IPS-18c (cell line): ENCODE data around the gene PTGR2.
"Not testable (repeated sequence)": the region's sequence is repeated elsewhere in the genome, so short reads cannot be mapped to it uniquely, and the experiment has no call there.

Experiments
- H3K4me3 ChIP-seq: 2 replicates; pipeline ENCODE4 v1.7.0; 2013; ENCODE audit warnings: low read depth, mild to moderate bottlenecking, low read length, moderate library complexity; ENCODE audit not compliant: insufficient read depth
- H3K9me3 ChIP-seq: one replicate; pipeline ENCODE4 v1.6.1; 2013; ENCODE audit warnings: mild to moderate bottlenecking, low read length, moderate library complexity; ENCODE audit not compliant: control insufficient read depth, insufficient read depth

PTGR2 gene

GRCh38 chr14:73909681-73910080, 58.0 kb downstream of the PTGR2 start:
- Histone ChIP-seq H3K4me3 (no peak overlapping the region), H3K9me3 (no peaks in the 10 kb centered on the region)

- Histone ChIP-seq H3K9me3 (no peaks in the 10 kb centered on the region), H3K4me3 (no peak overlapping the region)
Measured at GRCh38 chr14:73913256-73913655, 61.6 kb downstream of the PTGR2 start.

GRCh38 chr14:73916324-73916723, 64.7 kb downstream of the PTGR2 start:
- H3K9me3 ChIP-seq = no peaks in the 10 kb centered on the region
- no peak overlapping the region for H3K4me3 ChIP-seq

- not testable (repeated sequence) for H3K9me3 ChIP-seq, H3K4me3 ChIP-seq
Measured at GRCh38 chr14:73919457-73919856, 67.8 kb downstream of the PTGR2 start.

GRCh38 chr14:73924337-73924736, 72.7 kb downstream of the PTGR2 start:
- H3K4me3 ChIP-seq = no peak overlapping the region

More at GRCh38 chr14:73924337-73924736, 72.7 kb downstream of the PTGR2 start:
- H3K9me3 ChIP-seq = no peaks in the 10 kb centered on the region
